WTC11 (cell line): Measurements from ENCODE around the gene SYCN. TPM values are rescaled to one million over a fixed set of nuclear protein-coding genes. Genes with fewer than 3 reads are reported as not detected.

Experiments used
- ATAC-seq: fragments of 200-7000 bp; cut with Tn5 transposase; 2 replicates; pipeline ENCODE4 v1.10.0; 2021; ENCODE audit warnings: mild to moderate bottlenecking, moderate library complexity
- CTCF ChIA-PET: fragments of 300-600 bp; sonication (Branson Sonifier 250); formaldehyde crosslinking; loops from one replicate; lab custom pipeline; 2021; ENCODE audit warnings: antibody characterized with exemption; lab: Charles Lee
- POLR2A ChIA-PET: fragments of 350-600 bp; sonication (Branson Sonifier 250); formaldehyde crosslinking; loops from one replicate; lab custom pipeline; 2021; ENCODE audit warnings: antibody characterized with exemption; lab: Charles Lee
- DNase-seq: peaks from one replicate; pipeline ENCODE4 v3.0.0; 2021; ENCODE audit warnings: low spot score
- H3K27ac Mint-ChIP-seq: 2 replicates; pipeline ENCODE4 v1.8.0; 2021; ENCODE audit warnings: mixed read lengths
- H3K27me3 Mint-ChIP-seq: 2 replicates; pipeline ENCODE4 v1.8.0; 2021; ENCODE audit warnings: low read depth, mild to moderate bottlenecking, moderate library complexity, mixed read lengths
- H3K36me3 Mint-ChIP-seq: 2 replicates; pipeline ENCODE4 v1.8.0; 2021; ENCODE audit warnings: mixed read lengths
- H3K4me1 Mint-ChIP-seq: 2 replicates; pipeline ENCODE4 v1.8.0; 2022; ENCODE audit warnings: mixed read lengths
- H3K4me3 Mint-ChIP-seq: 2 replicates; pipeline ENCODE4 v1.8.0; 2021; ENCODE audit warnings: mild to moderate bottlenecking, moderate library complexity, mixed read lengths
- H3K9me3 Mint-ChIP-seq: 2 replicates; pipeline ENCODE4 v1.8.0; 2021; ENCODE audit warnings: mixed read lengths
- AR ChIP-seq: fragments of 250-450 bp; sonication (Bioruptor Pico); IDR thresholded peaks from 2 replicates; pipeline ENCODE4 v1.9.0; 2021; ENCODE audit warnings: mild to moderate bottlenecking
- ARID4B ChIP-seq: sonication (generic); formaldehyde crosslinking; IDR thresholded peaks from 2 replicates; pipeline ENCODE4 v1.8.0; 2023; ENCODE audit warnings: missing genetic modification reagents, mild to moderate bottlenecking, borderline replicate concordance
- ATF6 ChIP-seq: sonication (generic); formaldehyde crosslinking; IDR thresholded peaks from 2 replicates; pipeline ENCODE4 v1.8.1; 2023; ENCODE audit warnings: mild to moderate bottlenecking, missing genetic modification reagents
- E2F5 ChIP-seq: sonication (generic); formaldehyde crosslinking; IDR thresholded peaks from 2 replicates; pipeline ENCODE4 v1.8.1; 2022; ENCODE audit warnings: mild to moderate bottlenecking, moderate library complexity, missing genetic modification reagents
- IRF2 ChIP-seq: sonication (generic); formaldehyde crosslinking; IDR thresholded peaks from 2 replicates; pipeline ENCODE4 v1.8.0; 2022; ENCODE audit warnings: low read depth, missing genetic modification reagents, borderline replicate concordance
- MYBL2 ChIP-seq: sonication (generic); formaldehyde crosslinking; IDR thresholded peaks from 2 replicates; pipeline ENCODE4 v1.8.1; 2023; ENCODE audit warnings: mild to moderate bottlenecking, moderate library complexity, missing genetic modification reagents
- OVOL2 ChIP-seq: fragments of 250-450 bp; sonication (Bioruptor Pico); IDR thresholded peaks from 2 replicates; pipeline ENCODE4 v1.9.0; 2021; ENCODE audit warnings: mild to moderate bottlenecking, borderline replicate concordance
- RORB ChIP-seq: fragments of 250-450 bp; sonication (Bioruptor Pico); IDR thresholded peaks from 2 replicates; pipeline ENCODE4 v1.9.0; 2021; ENCODE audit warnings: mild to moderate bottlenecking
- SMAD4 ChIP-seq: sonication (generic); formaldehyde crosslinking; IDR thresholded peaks from 2 replicates; pipeline ENCODE4 v1.8.0; 2022; ENCODE audit warnings: mild to moderate bottlenecking, missing genetic modification reagents
- SOX15 ChIP-seq: fragments of 250-450 bp; sonication (Bioruptor Pico); IDR thresholded peaks from 2 replicates; pipeline ENCODE4 v1.9.0; 2021; ENCODE audit warnings: mild to moderate bottlenecking
- SP1 ChIP-seq: sonication (generic); formaldehyde crosslinking; conservative IDR thresholded peaks from 2 replicates; pipeline ENCODE4 v1.8.1; 2022; ENCODE audit warnings: missing genetic modification reagents
- TEAD1 ChIP-seq: sonication (generic); formaldehyde crosslinking; IDR thresholded peaks from 2 replicates; pipeline ENCODE4 v1.8.0; 2022; ENCODE audit warnings: mild to moderate bottlenecking, missing genetic modification reagents
- ZMAT4 ChIP-seq: fragments of 250-450 bp; sonication (Bioruptor Pico); IDR thresholded peaks from 2 replicates; pipeline ENCODE4 v1.9.0; 2021; ENCODE audit warnings: mild to moderate bottlenecking
- ZNF121 ChIP-seq: sonication (generic); formaldehyde crosslinking; IDR thresholded peaks from 2 replicates; pipeline ENCODE4 v1.8.0; 2023; ENCODE audit warnings: missing genetic modification reagents
- ZNF671 ChIP-seq: fragments of 250-450 bp; sonication (Bioruptor Pico); IDR thresholded peaks from 2 replicates; pipeline ENCODE4 v1.8.0; 2021; ENCODE audit warnings: mild to moderate bottlenecking
- ZSCAN18 ChIP-seq: fragments of 250-450 bp; sonication (Bioruptor Pico); IDR thresholded peaks from 2 replicates; pipeline ENCODE4 v2.1.2; 2022; ENCODE audit warnings: mild to moderate bottlenecking, moderate library complexity
- total RNA-seq: library from RNA; stranded (reverse); gene quantifications from 3 replicates; pipeline ENCODE4 v1.2.3, GENCODE V29; 2021

SYCN gene
- total RNA-seq, 1 experiment from 2014 or later: 0.77 TPM

- TF ChIP-seq SOX15 (no peak), E2F5 (CRISPR knock-in tag) (no peak), ZNF121 (CRISPR knock-in tag) (no peak), ATF6 (CRISPR knock-in tag) (no peak)
These were observed 35.6 kb downstream of the SYCN start (continued) for GRCh38 chr19:39168258-39169142.

- H3K27ac Mint-ChIP-seq: peak overlapping the region; percentile 74
- no peak overlapping the region for H3K4me3 Mint-ChIP-seq
- ATAC-seq: peak; percentile 22
- H3K27me3 Mint-ChIP-seq: no peaks in the 10 kb centered on the region
- CTCF ChIA-PET: interaction anchor here (0.7 to 2.4 kb wide), 6 partner anchors 20 to 115 kb away, joined by 3 to 15 read pairs (median 4); no protein-coding TSS in a partner anchor
- POLR2A ChIA-PET: no interaction called here
- peak; percentile 33 for DNase-seq
- TF ChIP-seq ZSCAN18 (no peak), ZNF671 (CRISPR knock-in tag) (no peak), AR (CRISPR knock-in tag) (no peak), MYBL2 (CRISPR knock-in tag) (no peak), TEAD1 (CRISPR knock-in tag) (no peak), ZMAT4 (CRISPR knock-in tag) (no peak), SP1 (CRISPR knock-in tag) (no peak), IRF2 (CRISPR knock-in tag) (no peak), SMAD4 (no peak), ARID4B (CRISPR knock-in tag) (no peak), OVOL2 (no peak), RORB (CRISPR knock-in tag) (no peak)
- no peaks in the 10 kb centered on the region for H3K36me3 Mint-ChIP-seq
- H3K9me3 Mint-ChIP-seq: no peaks in the 10 kb centered on the region
- peaks cover 19% of the 10 kb centered on the region for H3K4me1 Mint-ChIP-seq
These were observed 36.4 kb downstream of the SYCN start for GRCh38 chr19:39167461-39168257.
